GDM1 (cell line): Measurements from ENCODE around the gene DPPA3.
A peak's percentile ranks its signal among the peaks of the same experiment; 100 is the strongest.

ENCODE experiments used
- DNase-seq: peaks from one replicate; lab custom pipeline; 2025; lab: John Stamatoyannopoulos, UW

Gene DPPA3

GRCh38 chr12:7711133-7711532 is at the start of gene DPPA3:
TSS of gene DPPA3 (plus strand) at chr12:7711433. CDS start at chr12:7711571, 138 bp downstream.
- DNase-seq, result no peak

GRCh38 chr12:7661741-7662140 is 49.5 kb upstream of the DPPA3 start:
- no peak for DNase-seq

GRCh38 chr12:7666595-7666994 is 44.6 kb upstream of the DPPA3 start:
- no peak for DNase-seq

GRCh38 chr12:7667125-7667524 is 44.1 kb upstream of the DPPA3 start:
- DNase-seq, result peak; percentile 70

GRCh38 chr12:7668171-7668570 is 43.1 kb upstream of the DPPA3 start:
- DNase-seq, result no peak

GRCh38 chr12:7675455-7675854 is 35.8 kb upstream of the DPPA3 start:
- peak; percentile 59 for DNase-seq

GRCh38 chr12:7677432-7677888 is 33.8 kb upstream of the DPPA3 start:
- DNase-seq, result peak; percentile 87

- DNase-seq, result no peak
Measured at GRCh38 chr12:7678744-7679143, 32.5 kb upstream of the DPPA3 start.

GRCh38 chr12:7679251-7680045 is 31.8 kb upstream of the DPPA3 start:
- DNase-seq, result no peak

- no peak for DNase-seq
Measured at GRCh38 chr12:7681535-7681934, 29.7 kb upstream of the DPPA3 start.

GRCh38 chr12:7693793-7694192 is 17.4 kb upstream of the DPPA3 start:
- DNase-seq, result peak; percentile 6

- no peak for DNase-seq
Measured at GRCh38 chr12:7694556-7695236, 16.5 kb upstream of the DPPA3 start.

- no peak for DNase-seq
Measured at GRCh38 chr12:7695237-7695560, 16.0 kb upstream of the DPPA3 start.

- DNase-seq, result peak; percentile 14
Measured at GRCh38 chr12:7695566-7696197, 15.6 kb upstream of the DPPA3 start, which contains the start of gene GDF3. TSS of gene GDF3 (minus strand) at chr12:7695775. CDS start at chr12:7695728, 47 bp downstream.

- DNase-seq, result no peak
Measured at GRCh38 chr12:7705846-7706245, 5.4 kb upstream of the DPPA3 start.

GRCh38 chr12:7709969-7710675 is 1.1 kb upstream of the DPPA3 start:
- no peak for DNase-seq

- DNase-seq, result no peak
Measured at GRCh38 chr12:7712841-7713442, 1.7 kb downstream of the DPPA3 start.

GRCh38 chr12:7716381-7716780 is 5.1 kb downstream of the DPPA3 start:
- peak; percentile 29 for DNase-seq

- DNase-seq, result no peak
Measured at GRCh38 chr12:7719946-7720730, 8.9 kb downstream of the DPPA3 start.

- no peak for DNase-seq
Measured at GRCh38 chr12:7723926-7724325, 12.7 kb downstream of the DPPA3 start.

- DNase-seq, result no peak
Measured at GRCh38 chr12:7729746-7730145, 18.5 kb downstream of the DPPA3 start.
